HG03442 (cell line): ENCODE measurements around the gene PRDM16.

Source experiments
- ATAC-seq: cut with Tn5 transposase; IDR thresholded peaks from one replicate; pipeline ENCODE4 v1.9.1; 2021; ENCODE audit warnings: mild to moderate bottlenecking, moderate library complexity; ENCODE audit not compliant: unreplicated experiment

Gene PRDM16

GRCh38 chr1:3363756-3364155 lies 294.8 kb downstream of the PRDM16 start:
- no peak for ATAC-seq

- no peak for ATAC-seq
Observed at GRCh38 chr1:3364551-3364950, 295.5 kb downstream of the PRDM16 start.

- ATAC-seq: no peak
Observed at GRCh38 chr1:3364983-3365382, 296.0 kb downstream of the PRDM16 start.

- no peak for ATAC-seq
Observed at GRCh38 chr1:3365523-3366125, 296.6 kb downstream of the PRDM16 start.

GRCh38 chr1:3366126-3367051 lies 297.4 kb downstream of the PRDM16 start:
- no peak for ATAC-seq

- ATAC-seq: no peak
Observed at GRCh38 chr1:3367376-3367775, 298.4 kb downstream of the PRDM16 start.

- no peak for ATAC-seq
Observed at GRCh38 chr1:3368059-3368458, 299.1 kb downstream of the PRDM16 start.

GRCh38 chr1:3368711-3369445 lies 299.9 kb downstream of the PRDM16 start:
- no peak for ATAC-seq

- ATAC-seq: no peak
Observed at GRCh38 chr1:3369446-3370076, 300.6 kb downstream of the PRDM16 start.

GRCh38 chr1:3370856-3371703 lies 302.1 kb downstream of the PRDM16 start:
- ATAC-seq: no peak

- no peak for ATAC-seq
Observed at GRCh38 chr1:3372317-3372716, 303.3 kb downstream of the PRDM16 start.

- no peak for ATAC-seq
Observed at GRCh38 chr1:3373175-3373574, 304.2 kb downstream of the PRDM16 start.

- ATAC-seq: no peak
Observed at GRCh38 chr1:3373700-3374405, 304.9 kb downstream of the PRDM16 start.

- ATAC-seq: no peak
Observed at GRCh38 chr1:3375245-3375644, 306.2 kb downstream of the PRDM16 start.

- ATAC-seq: no peak
Observed at GRCh38 chr1:3377166-3377565, 308.2 kb downstream of the PRDM16 start.

GRCh38 chr1:3377604-3378279 lies 308.7 kb downstream of the PRDM16 start:
- ATAC-seq: no peak

- ATAC-seq: no peak
Observed at GRCh38 chr1:3378411-3379208, 309.6 kb downstream of the PRDM16 start.

GRCh38 chr1:3379934-3380333 lies 310.9 kb downstream of the PRDM16 start:
- no peak for ATAC-seq
